Subcutaneous abdominal adipose tissue (tissue), 5 donors: ENCODE data around the gene TRPC3.
A peak's percentile ranks its signal among the peaks of the same experiment; 100 is the strongest.

Experiments
- H3K27ac ChIP-seq: one replicate; pipeline ENCODE4 v1.7.0; 2013; ENCODE audit warnings: low read depth, mild to moderate bottlenecking, inconsistent platforms, low read length, moderate library complexity
- H3K27me3 ChIP-seq, 5 donors: one replicate each; pipeline ENCODE4 v1.7.0; 2013; ENCODE audit warnings: low read length in 5 of 5, inconsistent platforms in 1 of 5; ENCODE audit not compliant: control insufficient read depth in 5 of 5, insufficient read depth in 4 of 5
- H3K36me3 ChIP-seq, 5 donors: one replicate each; pipeline ENCODE4 v1.7.0; 2013; ENCODE audit warnings: low read length in 5 of 5; ENCODE audit not compliant: control insufficient read depth in 5 of 5, insufficient read depth in 5 of 5
- H3K4me1 ChIP-seq, 5 donors: one replicate each; pipeline ENCODE4 v1.7.0; 2013; ENCODE audit warnings: low read length in 5 of 5, mild to moderate bottlenecking in 3 of 5, moderate library complexity in 1 of 5; ENCODE audit not compliant: control insufficient read depth in 5 of 5, insufficient read depth in 5 of 5
- H3K4me3 ChIP-seq, 5 donors: one replicate each; pipeline ENCODE4 v1.7.0; 2013; ENCODE audit warnings: low read length in 5 of 5, low read depth in 1 of 5
- H3K9ac ChIP-seq, 5 donors: one replicate each; pipeline ENCODE4 v1.7.0; 2013; ENCODE audit warnings: low read length in 5 of 5, mild to moderate bottlenecking in 4 of 5, moderate library complexity in 3 of 5
- H3K9me3 ChIP-seq, 5 donors: one replicate each; pipeline ENCODE4 v1.7.0; 2013; ENCODE audit warnings: low read length in 5 of 5; ENCODE audit not compliant: control insufficient read depth in 5 of 5
- donor health status: healthy.
- donor health status: healthy.
- donor health status: healthy.
- donor health status: healthy.
- donor health status: healthy.

The TRPC3 gene

DNA sequence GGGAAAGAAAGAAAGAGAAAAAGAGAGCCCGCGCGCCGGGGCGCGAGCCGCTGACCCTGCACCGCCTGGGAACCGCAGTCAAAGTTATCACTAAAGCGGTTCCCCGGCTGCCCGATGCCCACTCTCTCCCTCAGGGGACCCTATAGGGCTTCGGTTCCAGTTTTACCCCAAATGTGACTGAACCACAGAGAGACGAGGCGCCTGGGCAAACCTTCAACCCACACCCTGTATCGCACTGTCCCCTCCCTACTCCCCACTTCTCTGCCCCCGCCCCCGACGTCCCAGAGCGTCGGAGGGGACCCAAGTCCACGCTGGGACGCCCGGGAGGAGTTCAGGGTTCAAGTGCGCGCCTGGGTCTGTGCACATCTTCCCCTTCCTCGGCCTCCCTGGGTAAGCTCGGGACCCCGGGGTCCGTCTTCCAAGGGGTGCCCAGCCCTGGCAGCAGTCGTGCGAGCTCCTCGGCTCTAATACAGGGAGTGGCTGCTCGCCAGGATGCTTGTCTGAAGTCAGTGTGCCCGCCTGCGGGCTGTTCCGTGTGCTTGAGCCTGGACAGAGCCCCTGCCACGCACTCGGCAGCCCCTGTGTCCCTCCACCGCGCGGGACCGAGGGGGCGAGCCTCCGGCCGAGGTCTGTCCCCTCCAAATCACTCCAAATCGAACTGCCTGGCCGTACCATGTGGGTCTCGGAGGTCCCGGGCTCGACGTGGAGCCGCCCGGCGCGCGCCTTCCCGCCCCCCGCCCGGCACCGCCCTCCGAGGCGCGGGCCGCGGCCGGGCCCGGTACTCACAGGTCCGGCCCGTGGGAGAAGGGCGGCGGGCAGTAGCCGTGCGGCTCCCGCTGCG, 960 bp downstream of the TRPC3 start:
- Histone ChIP-seq H3K36me3 (no peaks in the 10 kb centered on the region), H3K27ac (no peak overlapping the region), H3K4me3 (peak overlapping the region; percentile 69 to 82 (median 72)), H3K9me3 (no peaks in the 10 kb centered on the region), H3K27me3 (peaks cover 0 to 11% (median 5%) of the 10 kb centered on the region in 5 donors), H3K9ac (peak overlapping the region; percentile 16 to 62 (median 56)), H3K4me1 (peaks cover 0 to 23% (median 18%) of the 10 kb centered on the region in 5 donors)

GRCh38 chr4:121950212-121950679, 1.6 kb downstream of the TRPC3 start:
- Histone ChIP-seq H3K36me3 (no peaks in the 10 kb centered on the region), H3K4me1 (peaks cover 0 to 23% (median 18%) of the 10 kb centered on the region in 5 donors), H3K27ac (no peak overlapping the region), H3K9me3 (no peaks in the 10 kb centered on the region), H3K9ac (peak overlapping the region; percentile 16 to 62 (median 56)), H3K27me3 (peaks cover 0 to 11% (median 5%) of the 10 kb centered on the region in 5 donors), H3K4me3 (peak overlapping the region; percentile 69 to 82 (median 72))

DNA sequence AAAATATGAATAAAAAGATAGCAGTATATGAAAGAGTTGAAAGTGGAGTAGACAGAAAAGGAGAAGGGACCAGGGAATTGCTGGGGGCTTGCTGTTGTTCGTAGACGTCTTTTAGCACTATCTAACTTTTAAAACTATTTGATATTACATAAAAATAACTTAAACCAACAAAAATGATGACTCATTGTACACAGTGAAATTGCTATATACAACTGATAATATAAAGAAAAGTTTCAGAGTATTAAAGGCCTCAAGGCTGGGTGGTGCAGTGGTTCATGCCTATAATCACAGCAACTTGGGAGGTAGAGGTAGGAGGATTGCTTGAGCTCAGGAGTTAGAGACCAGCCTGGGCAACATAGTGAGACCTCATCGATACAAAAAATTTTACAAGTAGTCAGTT, 5.2 kb downstream of the TRPC3 start:
- Histone ChIP-seq H3K36me3 (no peaks in the 10 kb centered on the region), H3K4me1 (peaks cover 0 to 18% (median 16%) of the 10 kb centered on the region in 5 donors), H3K27me3 (peaks cover 0 to 12% (median 3%) of the 10 kb centered on the region in 5 donors), H3K27ac (no peak overlapping the region), H3K9me3 (no peaks in the 10 kb centered on the region), H3K4me3 (no peak overlapping the region), H3K9ac (no peak overlapping the region)

DNA sequence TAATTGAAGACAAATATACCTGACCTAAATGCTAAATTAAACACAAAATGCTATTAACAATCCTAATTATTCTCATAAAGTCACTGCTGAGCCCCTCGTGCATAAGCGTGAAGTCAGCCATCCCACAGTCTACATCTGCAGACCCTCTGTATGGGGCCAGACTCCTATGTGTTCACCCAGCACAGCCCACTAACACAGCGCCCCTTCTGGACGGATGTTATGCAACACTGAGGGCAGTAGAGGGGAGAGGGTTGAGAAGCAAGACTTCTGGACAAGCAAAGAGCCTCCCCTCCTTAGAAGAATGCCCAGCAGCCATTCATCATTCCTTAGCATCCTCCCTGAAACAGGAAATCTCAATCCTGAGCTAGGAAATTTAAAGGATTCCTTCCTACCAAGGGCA, 7.9 kb downstream of the TRPC3 start:
- peaks cover 0 to 8% (median 7%) of the 10 kb centered on the region in 5 donors for H3K27me3 ChIP-seq
- no peak overlapping the region for H3K27ac ChIP-seq
- no peaks in the 10 kb centered on the region for H3K36me3 ChIP-seq
- H3K4me1 ChIP-seq = peaks cover 0 to 5% (median 0%) of the 10 kb centered on the region in 5 donors
- no peak overlapping the region for H3K9ac ChIP-seq
- H3K4me3 ChIP-seq = no peak overlapping the region
- no peaks in the 10 kb centered on the region for H3K9me3 ChIP-seq

DNA sequence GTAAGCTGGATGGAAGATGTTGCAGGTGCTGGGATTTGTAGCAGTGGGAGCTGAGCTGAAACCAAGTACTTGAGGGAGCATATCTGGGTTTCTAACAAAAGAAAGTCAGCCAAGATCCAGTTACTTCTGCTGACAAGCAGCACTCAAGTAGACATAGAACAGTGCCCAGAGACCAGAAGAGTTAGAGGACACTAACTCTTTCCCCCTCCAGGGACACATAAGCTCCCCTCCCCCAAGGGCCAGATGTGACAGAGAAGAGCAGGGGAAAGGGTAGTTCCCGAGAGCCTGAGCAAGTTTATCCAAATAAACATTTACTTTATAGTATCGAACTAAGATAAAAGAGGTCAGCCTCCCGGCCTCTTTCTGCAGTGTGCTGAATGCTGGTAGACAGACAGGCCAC, 12.2 kb downstream of the TRPC3 start:
- Histone ChIP-seq H3K27me3 (peaks cover 0 to 8% (median 7%) of the 10 kb centered on the region in 5 donors), H3K4me1 (peaks cover 0 to 5% (median 0%) of the 10 kb centered on the region in 5 donors), H3K9me3 (no peaks in the 10 kb centered on the region), H3K9ac (no peak overlapping the region), H3K36me3 (no peaks in the 10 kb centered on the region), H3K27ac (no peak overlapping the region), H3K4me3 (no peak overlapping the region)

GRCh38 chr4:121938282-121939092, 13.4 kb downstream of the TRPC3 start:
- no peak overlapping the region for H3K27ac ChIP-seq
- peaks cover 0 to 5% (median 0%) of the 10 kb centered on the region in 5 donors for H3K4me1 ChIP-seq
- no peak overlapping the region for H3K4me3 ChIP-seq
- no peak overlapping the region for H3K9ac ChIP-seq
- peaks cover 0 to 8% (median 3%) of the 10 kb centered on the region in 5 donors for H3K27me3 ChIP-seq
- no peaks in the 10 kb centered on the region for H3K36me3 ChIP-seq
- H3K9me3 ChIP-seq = no peaks in the 10 kb centered on the region

GRCh38 chr4:121936101-121936500, 15.8 kb downstream of the TRPC3 start:
- H3K4me1 ChIP-seq = peaks cover 0 to 5% (median 0%) of the 10 kb centered on the region in 5 donors
- H3K4me3 ChIP-seq = no peak overlapping the region
- H3K27me3 ChIP-seq = peaks cover 0 to 7% (median 5%) of the 10 kb centered on the region in 5 donors
- no peak overlapping the region for H3K9ac ChIP-seq
- H3K27ac ChIP-seq = no peak overlapping the region
- peaks cover 0 to 4% (median 0%) of the 10 kb centered on the region in 5 donors for H3K36me3 ChIP-seq
- H3K9me3 ChIP-seq = peaks cover 0 to 6% (median 0%) of the 10 kb centered on the region in 5 donors

GRCh38 chr4:121934635-121935034, 17.2 kb downstream of the TRPC3 start:
- Histone ChIP-seq H3K9me3 (peaks cover 0 to 6% (median 0%) of the 10 kb centered on the region in 5 donors), H3K27ac (no peak overlapping the region), H3K27me3 (peaks cover 0 to 9% (median 4%) of the 10 kb centered on the region in 5 donors), H3K4me1 (peaks cover 0 to under 1% (median 0%) of the 10 kb centered on the region in 5 donors), H3K9ac (no peak overlapping the region), H3K4me3 (no peak overlapping the region), H3K36me3 (peaks cover 0 to 4% (median 0%) of the 10 kb centered on the region in 5 donors)

DNA sequence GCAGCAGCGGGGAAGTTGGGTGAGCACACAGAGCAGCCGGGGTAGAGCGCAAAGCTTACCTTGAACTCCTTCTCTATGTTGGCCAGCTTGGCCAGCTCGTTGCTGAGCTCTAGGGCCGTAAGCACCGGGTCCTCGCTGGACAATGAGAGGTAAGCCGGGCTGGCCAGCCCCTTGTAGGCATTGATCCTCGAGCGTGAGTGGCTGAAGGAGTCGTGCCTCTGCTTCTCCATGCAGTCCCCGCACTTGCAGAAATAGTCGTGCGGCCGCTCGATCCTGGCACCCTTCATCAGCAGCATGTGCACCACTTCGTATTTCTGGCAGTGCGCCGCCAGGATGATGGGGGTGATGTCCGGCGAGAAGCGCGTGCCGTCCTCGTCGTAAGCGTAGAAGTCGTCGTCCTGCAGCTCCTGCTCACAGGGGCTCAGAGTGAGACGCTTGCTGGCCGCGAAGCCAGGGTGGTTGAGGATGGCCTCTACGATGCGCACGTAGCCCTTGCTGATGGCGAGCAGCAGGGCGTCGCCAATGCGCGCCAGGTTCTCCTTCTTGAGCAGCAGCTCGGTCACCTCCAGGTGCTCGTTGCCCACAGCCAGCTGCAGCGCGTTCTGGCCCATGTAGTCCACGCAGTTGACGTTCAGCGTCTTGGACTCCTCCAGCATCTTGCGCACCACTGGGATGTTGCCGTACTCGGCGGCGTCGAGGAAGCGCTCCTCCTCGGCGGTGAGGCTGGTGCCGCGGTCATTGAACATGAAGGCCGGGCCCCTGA, 19.5 kb downstream of the TRPC3 start:
- H3K4me3 ChIP-seq = no peak overlapping the region
- H3K36me3 ChIP-seq = peaks cover 0 to 4% (median 0%) of the 10 kb centered on the region in 5 donors
- peaks cover 0 to 6% (median 0%) of the 10 kb centered on the region in 5 donors for H3K27me3 ChIP-seq
- H3K9me3 ChIP-seq = peaks cover 0 to 6% (median 0%) of the 10 kb centered on the region in 5 donors
- H3K9ac ChIP-seq = no peak overlapping the region
- H3K27ac ChIP-seq = no peak overlapping the region
- H3K4me1 ChIP-seq = no peaks in the 10 kb centered on the region
